ENCODE results near the gene ITPRIP.

The ITPRIP gene

DNA sequence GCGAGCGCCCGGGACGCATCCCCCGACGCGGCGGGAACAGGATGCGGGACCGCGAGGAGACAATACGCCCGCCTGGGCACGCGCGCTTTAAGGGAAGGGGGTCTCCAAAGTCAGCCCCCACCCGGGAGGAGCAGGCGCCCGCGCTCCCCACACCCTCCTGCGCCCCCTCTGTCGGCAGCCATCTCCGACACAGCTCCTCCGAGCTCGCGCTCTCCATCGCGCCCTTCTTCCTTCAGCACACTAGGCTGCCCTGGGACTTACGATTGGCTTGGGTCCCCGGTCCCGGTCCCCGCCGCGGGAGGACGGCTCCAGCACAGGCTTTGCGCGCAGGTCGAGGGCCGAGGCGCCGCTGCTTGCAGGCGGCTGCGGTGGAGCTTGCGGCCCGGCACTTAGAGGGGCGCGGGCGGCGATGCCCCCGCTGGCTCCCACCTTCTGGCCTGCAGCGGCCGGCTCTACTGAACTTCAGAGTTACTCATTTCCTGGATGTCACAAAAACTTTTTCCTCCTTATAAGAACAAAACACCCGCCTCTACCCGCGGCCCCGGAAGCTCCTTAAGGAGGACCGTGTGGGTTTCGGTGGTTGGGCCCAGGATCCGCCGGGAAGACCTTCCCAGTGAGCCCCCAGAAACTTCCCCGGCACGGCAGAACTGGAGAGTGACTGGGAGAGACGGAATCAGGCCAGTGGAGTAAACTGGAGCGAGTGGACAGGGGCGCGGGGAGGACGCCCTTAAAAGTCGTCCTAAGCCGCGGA lies at the start of gene ITPRIP:
TSS of gene ITPRIP (minus strand) at position 481 of the 751 bp plus-strand sequence. CDS start 22,414 bp downstream, outside the sequence.
- DNase-seq, result peak in 1 of 2 experiments; percentile 14

DNA sequence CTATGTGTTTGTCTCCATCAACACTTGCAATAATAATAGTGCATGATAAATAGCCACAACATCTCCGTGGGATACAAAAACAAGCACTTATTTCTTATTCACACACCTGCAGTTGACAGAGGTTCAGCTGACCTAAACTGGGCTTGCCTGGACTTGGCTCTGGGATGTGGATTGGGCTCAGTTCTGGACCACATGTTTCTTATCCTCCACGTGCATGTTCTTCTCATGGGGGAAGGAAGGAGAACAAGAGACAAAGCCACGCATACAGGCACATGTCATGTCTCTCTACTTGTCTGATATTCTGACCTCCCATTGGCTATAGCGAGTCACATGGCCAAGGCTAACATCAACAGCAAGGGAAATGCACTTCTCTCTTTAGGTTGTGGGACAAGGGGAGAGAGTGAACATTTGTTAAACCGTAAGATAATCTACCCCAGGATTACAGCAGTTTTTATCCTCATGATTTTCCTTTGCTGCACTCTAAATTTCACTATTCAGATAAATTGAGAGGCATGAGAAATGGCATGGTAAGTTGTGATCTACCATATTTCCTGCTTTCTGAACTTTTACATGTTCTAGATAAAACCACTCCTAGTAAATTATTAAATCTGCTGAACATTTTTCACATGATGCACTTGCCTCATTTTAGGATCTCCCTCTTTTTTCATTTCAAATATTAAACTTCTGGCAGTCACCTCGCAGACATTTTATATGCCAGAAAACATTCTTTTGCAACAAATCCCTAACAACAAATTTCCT lies 49.0 kb upstream of the ITPRIP start:
- no peak for DNase-seq

GRCh38 chr10:104380336-104380735 lies 42.1 kb upstream of the ITPRIP start:
- DNase-seq, result no peak

DNA sequence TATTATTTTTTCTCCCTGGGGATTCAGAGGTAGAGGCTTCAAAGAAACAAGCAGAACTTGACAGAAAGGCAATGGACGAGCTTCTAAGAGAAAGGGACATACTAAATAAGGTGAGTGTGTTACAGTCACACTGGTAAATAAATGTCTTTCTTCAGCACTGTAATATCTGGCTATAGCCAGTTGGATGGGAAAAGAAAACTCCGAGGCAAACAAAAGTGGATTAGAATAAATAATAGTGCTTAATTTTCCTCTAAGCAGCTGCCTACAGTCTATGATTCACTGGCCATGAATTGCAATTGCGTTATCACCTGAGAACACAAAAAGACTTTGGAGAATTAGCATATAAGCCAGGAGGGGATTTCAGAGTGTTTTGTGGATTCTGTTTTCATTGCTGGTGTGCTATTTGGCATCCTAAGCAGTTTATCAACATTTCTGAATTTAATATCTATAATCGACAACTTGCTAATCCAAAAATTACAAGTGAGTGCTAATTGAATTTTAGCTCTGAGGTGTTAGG lies 38.6 kb upstream of the ITPRIP start:
- no peak for DNase-seq

DNA sequence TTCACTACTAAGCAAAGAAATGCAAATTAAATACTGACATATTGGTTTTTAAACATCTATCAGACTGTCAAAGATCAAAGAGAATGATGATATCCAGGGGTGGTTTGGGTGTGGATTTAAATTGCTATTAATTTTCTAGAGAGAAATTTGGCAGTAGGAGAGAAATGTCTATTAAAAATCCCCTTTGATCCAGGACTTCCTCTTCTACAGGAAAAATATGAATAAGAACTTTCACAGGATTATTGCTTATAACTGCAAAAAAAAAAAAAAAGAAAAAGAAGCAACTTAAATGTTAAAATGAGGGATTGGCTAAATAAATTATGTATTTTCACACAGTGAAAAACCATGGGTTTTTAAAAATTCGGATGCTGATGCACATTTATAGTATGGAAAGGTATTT lies 36.3 kb upstream of the ITPRIP start:
- DNase-seq, result no peak

- no peak for DNase-seq
Measured at GRCh38 chr10:104371753-104372152, 33.5 kb upstream of the ITPRIP start.

- DNase-seq, result no peak
Measured at GRCh38 chr10:104368381-104368780, 30.1 kb upstream of the ITPRIP start.

DNA sequence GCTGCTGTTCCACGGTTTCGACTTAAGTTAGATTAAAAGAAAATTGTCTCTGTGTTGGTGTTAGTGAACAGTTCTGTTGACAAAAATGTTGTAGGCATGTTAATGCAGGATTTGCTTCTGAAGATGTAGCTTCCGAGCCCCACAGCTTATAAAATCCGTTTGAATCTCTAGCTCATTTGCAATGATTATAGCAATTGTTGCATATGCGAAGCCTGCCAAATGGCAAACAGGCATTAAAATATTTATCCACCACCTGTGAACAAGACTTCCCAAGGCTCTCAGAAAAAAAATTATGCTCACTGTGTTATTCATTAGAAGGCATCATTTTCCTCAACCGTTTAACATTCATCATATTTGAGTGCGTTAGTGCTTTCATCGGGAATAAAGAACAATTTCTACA lies 29.6 kb upstream of the ITPRIP start:
- no peak for DNase-seq

- DNase-seq, result no peak
Measured at GRCh38 chr10:104359811-104360210, 21.5 kb upstream of the ITPRIP start.

DNA sequence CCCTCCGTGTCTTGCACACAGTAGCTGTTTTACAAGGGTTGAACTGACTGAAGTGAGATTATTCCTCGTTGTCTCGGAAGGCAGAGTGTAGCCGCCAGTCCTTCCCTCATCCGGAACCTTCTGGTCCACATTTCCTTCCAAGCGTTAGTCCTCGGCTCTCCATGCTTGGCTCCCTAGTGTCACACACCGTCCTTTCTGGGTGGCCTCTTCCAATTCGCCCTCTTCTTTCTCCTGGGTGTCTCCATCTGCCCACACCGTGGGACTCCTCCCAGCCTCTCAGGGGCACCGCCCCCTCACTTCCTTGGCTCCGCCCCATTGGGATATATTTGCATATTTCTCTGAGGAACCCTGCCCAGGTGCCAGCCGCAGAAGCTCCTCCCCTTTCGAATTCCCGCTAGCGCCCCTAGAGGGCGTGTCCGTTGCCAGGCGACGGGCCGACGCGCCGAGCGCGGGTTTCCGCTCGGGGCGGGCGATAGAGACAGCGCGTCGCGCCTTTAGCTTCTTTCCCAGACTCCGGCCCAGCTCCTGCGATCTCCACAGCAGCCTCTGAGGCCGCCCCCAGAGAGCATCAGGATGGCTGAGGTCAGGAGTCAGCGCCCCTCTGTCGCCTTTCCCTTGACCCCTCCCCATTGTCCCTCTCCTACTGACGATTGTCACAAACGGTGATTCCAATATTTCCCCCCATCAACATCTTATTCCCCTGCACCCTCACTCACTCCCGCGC lies 15.2 kb upstream of the ITPRIP start, which contains the start of gene CFAP58:
TSS of gene CFAP58 (plus strand) at position 509 of the 724 bp plus-strand sequence. CDS start at position 574, 65 bp downstream.
- peak; percentile 70 to 82 for DNase-seq

- no peak for DNase-seq
Measured at GRCh38 chr10:104351919-104352318, 13.7 kb upstream of the ITPRIP start.

GRCh38 chr10:104351061-104351702 lies 12.9 kb upstream of the ITPRIP start:
- DNase-seq, result no peak

DNA sequence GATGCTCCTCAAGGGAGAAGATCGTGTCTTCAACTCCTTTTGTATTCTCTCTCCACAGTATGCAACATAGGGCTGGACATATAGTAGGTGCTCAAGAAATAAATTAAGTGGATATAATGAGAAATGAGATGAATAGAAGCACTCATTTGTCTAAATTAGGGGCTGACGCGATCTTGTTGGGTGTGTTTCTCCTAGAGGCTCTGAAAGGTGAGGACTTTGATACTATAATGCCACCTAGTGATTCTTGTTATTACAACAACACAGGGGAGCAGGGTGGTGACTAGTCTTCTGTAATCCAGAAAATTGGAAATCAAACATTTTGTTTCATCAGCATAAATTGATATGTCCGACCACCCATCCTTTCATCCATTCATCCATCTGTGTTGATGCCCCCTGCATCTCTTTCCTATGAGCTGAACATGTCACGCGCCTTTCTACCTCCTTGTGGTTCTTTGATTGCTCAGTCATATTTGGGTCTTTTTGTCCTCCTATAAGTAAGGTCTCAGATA lies 11.9 kb upstream of the ITPRIP start:
- peak in 1 of 2 experiments; percentile 48 for DNase-seq

- DNase-seq, result no peak
Measured at GRCh38 chr10:104349623-104350126, 11.4 kb upstream of the ITPRIP start.

DNA sequence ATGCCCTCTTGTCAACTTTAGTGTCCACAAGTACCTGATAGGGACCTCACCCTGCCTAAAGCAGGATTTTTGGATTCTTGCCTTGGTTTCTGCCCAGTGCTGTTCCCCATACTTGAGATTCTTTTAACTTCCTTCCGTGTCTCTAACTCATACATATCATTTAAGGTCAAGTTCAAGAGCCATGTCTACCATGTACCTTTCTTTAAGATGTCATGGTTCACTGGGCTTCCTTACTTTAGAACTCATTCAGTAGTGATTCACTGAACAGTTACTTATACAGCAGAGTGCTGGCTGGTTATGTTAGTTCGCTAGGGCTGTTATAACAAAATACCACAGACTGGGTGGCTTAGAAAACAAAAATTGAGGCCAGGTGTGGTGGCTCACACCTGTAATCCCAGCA lies 10.3 kb upstream of the ITPRIP start:
- no peak for DNase-seq

GRCh38 chr10:104347295-104348045 lies 9.2 kb upstream of the ITPRIP start:
- DNase-seq, result no peak

GRCh38 chr10:104345941-104346340 lies 7.7 kb upstream of the ITPRIP start:
- no peak for DNase-seq

GRCh38 chr10:104345515-104345914 lies 7.2 kb upstream of the ITPRIP start:
- DNase-seq, result no peak

GRCh38 chr10:104344219-104344618 lies 6.0 kb upstream of the ITPRIP start:
- no peak for DNase-seq

DNA sequence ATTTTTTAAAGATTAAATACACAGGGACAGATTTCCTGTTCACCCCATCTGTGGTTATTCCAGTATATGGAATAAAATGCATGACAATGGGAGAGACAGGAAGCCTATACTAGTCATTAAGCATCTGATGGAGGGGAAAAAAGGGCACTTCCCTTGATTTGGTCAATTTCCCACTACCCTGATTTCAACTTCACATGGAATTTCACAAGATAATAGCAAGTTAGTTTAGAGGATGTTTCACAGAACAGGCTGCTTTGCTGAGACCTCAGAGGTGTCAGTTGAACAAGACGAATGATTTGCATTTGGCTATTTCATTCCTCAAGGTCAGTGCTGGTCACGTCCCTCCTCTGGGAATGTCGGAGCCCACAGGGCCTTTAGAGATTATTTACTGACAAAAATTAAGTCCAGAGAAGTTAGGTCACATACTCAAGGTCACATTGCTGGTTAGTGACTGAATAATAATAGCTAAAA lies 4.7 kb upstream of the ITPRIP start:
- DNase-seq, result no peak

GRCh38 chr10:104340641-104341040 lies 2.4 kb upstream of the ITPRIP start:
- no peak for DNase-seq
